ENCODE measurements around the gene BIVM.

Gene BIVM

DNA sequence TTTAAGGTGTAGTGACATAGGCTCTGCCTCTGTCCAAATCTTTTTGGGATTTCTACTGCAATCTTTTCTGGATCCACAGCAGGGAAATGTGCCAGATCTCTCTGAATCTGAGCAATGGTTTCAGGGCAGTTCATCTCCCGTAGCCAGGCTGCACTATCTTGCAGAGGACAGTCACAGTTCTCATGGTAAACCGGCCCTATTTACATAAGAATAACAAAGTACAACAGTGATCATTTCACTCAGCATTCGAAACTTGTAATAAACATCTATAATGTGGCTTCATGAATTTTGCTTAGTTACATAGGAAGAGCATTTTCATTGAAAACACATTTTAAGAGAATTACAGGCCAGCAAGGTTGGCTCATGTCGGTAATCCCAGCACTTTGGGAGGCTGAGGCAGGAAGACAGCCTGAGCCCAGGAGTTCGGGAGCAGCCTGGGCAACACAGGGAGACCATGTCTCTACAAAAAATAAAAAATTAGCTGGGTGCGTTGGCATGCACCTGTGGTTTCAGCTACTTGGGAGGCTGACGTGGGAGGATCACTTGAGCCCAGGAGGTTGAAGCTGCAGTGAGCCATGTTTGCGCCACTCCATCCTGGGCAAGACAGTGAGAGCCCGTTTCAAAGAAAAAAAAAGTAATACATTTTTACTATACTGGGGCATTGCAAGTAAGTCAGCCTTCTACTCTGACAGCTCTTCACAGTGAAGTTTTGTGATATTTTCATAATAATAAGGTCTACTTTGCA is 5.1 kb upstream of the BIVM start:
- DNase-seq, result no peak

DNA sequence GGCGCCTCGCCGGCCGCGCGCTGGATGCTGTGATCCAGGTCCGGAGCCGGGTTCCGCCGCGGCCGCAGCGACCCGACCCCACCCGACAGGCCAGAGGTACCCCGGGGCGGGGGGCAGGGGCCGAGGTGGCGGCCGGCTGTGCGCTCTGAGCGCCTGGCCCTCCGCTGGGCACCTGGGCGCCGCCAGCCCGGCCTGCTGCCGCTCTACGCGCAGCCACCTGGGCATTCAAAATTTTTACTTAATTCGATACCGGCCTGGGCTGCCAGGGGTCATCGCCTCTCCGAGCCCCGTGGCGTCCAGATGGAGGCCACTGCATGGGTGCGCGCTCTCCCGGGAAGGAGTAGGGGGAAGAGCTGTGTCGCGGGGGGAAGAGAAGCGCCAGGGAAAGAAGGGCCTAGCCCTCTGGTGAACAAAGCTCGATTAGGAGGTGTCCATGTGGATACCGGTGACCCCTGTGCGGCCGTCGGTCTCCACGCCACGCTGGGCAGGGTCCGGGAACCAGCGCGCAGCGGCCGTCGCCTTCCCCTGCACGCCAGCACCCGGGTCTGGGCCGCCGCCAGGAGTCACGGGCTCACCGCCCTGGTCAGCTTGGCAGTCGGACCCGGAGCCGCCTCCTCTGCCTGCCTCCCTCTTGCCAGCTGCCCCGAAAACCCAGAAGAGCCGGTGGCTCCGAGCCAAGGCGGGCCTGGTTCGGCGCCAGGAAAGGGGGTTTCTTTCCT is 666 bp downstream of the BIVM start:
- no peak for DNase-seq

DNA sequence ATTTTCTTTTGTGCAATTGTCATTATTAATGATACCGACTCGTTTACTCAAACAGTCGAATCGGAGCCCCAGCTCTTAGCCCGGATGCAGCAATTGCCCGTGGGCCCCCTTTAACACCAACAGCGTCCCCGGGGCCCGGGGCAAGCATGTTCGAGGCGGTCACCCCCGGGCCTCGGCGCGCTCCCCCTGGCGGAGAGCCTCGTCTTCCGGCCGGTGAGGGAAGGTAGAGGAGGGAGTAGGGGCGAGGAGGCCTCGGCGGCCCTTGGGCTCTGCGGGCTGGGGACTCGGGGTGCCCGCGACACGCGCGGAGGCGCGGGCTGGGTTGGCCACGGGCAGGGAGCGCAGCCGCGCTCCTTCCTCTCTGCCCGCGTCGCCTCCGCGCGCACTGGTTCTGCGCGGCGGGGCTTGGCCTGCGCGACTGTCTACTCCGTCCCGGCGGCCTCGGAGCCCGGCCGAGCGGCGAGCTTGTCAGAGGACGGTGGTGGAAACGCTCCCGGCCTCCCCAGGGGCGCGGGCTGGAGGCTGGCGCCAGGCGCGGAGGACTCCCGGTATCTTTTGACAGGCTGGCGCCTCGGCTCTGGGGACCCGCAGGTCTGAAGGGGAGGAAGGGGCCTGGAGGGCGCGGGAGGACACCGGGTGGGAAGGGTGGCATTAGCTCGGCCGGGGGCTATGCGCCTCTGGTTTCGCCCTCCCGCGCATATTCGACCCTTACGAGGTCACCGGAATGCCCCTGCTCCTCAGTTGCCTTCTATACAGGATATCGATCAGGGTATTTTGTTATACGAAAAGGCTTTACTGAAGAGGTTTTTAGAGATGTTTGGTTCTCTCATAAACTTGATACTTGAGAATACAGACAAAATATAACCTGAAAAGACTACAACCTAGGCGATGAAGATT is 1.5 kb downstream of the BIVM start:
- DNase-seq, result peak; percentile 53

DNA sequence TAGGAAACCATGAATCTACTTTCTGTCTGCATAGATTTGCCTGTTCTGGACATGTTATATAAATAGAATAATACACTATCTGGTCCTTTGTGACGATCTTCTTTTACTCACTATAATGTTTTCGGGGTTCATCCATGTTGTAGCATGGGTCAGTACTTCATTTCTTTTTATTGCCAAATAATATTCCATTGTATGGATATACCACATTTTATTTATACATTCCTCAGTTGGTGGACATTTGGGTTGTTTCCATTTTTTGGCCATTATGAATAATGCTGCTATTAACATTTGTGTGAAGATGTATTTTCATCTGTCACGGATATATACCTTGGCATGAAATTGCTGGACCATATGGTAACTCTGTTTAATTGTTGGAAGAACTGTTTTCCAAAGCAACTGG is 6.8 kb downstream of the BIVM start:
- no peak for DNase-seq

DNA sequence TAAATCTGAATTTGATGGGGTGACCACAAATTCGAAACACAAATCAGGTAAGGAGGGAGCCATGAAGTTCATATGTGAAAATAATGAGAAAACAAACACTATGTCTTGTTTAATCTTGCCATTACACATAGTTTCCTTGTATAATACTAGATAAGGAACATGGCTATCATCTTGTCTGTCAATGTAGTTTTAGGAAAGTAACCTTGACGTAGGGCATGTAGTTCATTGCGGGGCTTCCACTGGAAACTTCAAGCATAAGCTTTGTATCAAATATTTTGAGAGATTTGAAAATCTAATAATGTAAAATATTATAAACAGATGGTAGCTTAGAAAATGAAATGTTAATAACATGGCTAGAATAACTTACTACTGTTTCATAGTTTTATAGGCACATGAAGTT is 8.8 kb downstream of the BIVM start:
- DNase-seq, result no peak

DNA sequence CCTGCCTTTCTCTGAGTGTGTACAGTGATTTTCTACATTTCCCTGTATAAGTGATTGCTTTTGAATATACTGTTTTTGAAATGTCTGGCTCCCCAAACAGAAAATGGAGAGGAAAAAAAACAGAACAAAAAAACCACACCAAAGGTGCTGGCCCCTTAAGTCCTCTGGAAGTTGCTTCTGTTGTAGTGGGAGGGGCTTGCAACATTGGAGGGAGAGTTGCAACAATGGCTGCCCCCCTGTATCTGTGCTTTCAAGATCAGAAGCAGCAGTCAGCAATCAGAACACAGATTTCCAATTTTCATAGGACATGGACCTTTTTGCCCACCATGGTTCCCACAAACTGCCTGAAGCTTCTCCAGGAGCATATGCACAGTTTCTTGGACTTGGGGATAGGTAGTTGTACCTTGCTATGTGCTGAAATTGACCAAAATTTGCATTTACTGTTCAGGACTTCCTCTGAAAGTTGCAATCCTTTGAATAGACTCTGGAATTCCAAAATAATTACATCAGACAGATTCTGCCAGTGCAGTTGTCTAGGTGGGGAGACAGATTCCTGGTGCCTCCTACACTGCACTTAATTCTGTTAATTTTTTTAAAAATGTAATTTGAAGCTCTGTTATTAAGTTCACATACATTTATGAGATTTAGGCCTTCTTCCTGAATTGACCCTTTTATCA is 13.8 kb downstream of the BIVM start:
- no peak for DNase-seq

DNA sequence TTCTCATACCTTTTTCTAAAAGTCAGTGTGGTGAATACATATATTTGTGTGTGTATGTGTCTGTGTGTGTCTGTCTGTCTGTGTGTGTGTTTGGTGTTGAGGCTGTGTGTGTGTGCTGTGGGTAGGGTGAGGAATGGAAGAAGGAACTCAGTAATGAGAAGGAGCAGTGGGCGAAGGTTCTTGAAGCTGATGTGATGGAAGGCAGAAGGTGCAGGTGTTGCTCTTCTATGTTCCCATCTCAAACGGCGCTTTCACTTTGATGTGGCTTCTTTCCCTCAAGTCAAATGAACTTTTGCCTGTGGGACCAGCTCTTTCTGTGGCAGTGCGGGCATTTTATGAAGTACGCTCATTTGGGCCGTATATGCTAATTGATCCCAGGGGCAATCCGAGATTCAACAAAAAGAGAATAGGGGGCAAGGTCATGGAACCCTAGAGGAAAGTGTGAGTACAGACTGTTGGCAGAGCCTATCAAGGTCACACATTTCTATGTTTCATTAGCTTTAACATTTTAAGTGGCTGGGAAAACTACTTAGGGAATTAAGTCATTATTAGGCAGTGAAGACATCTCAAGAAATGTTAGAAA is 15.2 kb downstream of the BIVM start:
- no peak for DNase-seq

DNA sequence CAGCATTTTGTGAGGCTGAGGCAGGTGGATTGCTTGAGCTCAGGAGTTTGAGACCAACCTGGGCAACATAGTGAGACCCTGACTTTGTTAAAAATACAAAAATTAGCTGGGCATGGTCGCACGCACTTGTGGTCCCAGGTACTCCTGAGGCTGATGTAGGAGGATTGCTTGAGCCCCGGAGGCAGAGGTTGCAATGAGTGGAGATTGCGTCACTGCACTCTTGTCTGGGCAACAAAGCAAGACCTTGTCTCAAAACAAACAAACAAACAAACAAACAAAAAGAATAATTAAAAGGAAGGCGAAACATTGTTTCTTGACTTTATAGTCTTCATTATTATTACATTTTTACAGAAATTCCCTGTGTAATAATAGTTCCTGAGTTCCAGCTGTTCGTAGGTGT is 15.9 kb downstream of the BIVM start:
- no peak for DNase-seq

DNA sequence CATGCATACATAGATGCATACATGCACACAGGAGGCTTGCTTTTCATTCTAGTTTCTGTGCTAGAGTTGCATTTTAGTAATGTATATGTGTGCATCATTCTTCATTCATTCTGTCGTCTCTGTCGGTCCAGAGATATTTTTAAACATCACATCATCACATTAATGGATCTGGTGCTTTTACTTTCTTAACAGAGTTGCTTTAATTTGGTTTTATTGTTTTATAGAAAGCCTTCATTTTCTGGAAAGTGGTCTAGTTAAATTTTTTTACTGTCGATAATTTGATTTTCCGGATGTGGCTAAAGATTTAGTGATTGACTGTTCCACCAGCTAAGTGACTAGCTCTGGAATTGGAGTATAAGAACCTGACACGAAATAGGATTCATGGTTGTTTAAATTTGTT is 16.9 kb downstream of the BIVM start:
- no peak for DNase-seq

DNA sequence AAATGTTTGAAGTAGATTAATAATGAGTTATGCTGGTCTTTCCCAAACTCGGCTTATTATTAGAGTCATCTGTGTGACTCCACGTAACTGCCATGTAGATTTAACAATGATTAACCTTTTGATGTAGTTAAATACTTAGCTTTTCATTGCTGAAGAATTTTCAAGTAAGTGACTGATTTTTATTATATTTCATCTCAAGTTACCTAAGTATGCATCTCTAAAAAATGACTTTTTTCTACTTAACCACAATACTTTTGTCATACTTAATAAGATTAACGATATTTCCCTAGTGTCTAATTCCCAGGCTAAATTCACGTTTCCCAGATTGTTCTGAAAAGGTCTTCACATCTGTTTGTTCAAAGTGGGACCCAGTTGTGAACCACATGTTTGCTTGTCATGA is 17.8 kb downstream of the BIVM start:
- DNase-seq, result no peak

DNA sequence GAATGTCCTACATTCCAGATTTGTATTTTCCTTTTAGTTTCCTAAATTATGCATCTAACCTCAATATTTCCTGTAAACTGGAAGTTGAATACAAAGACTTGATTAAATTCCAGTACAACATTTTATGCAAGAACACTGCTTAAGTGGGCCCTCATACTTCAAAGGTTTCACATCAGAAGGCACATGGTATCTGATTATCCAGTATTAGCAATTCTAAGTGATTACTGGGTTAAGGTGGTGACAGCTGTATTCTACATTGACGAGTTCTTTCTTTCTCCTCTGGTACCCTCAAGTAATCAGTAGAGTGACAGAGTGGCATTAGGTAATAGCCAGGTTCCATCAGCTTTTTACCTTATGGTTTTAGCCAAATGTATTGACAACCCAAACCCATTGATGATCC is 18.3 kb downstream of the BIVM start:
- DNase-seq, result no peak

DNA sequence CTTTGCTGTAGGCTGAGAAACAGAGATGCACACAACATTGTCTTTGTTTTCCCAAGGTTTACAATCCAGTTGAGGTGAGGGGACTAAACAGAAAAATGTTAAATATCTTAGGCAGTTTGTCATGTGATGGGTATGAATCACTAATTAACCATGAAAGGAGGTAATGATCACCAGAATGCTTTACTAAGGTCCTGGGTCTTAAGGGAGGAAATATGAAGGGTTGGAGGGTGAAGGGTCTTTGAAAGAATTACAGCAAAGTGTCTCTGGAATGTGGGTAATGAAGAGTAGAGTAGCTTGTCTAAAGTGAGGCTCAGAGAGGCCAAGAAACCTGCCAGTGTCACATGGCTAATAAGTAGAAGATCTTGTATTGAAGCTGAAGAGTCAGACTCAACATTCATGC is 19.0 kb downstream of the BIVM start:
- DNase-seq, result no peak

DNA sequence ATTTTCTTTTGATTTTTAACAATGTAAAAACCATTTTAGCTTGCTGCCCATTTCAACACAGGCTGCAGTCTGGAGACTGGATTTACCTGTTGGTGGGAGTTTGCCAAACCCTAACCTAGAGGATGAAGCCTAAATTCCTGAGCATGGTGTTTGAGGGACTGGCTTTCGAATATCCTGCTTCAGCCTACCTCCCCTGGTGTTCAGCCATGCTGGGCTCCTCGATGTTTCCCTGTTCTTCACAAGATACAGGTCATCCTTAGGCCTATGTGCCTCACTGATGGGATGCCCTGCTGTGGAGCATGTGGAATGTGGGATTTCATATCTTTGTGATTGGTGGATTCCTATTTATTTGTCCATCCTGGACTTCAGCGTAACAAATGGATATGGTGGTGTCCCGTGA is 26.5 kb downstream of the BIVM start:
- no peak for DNase-seq

DNA sequence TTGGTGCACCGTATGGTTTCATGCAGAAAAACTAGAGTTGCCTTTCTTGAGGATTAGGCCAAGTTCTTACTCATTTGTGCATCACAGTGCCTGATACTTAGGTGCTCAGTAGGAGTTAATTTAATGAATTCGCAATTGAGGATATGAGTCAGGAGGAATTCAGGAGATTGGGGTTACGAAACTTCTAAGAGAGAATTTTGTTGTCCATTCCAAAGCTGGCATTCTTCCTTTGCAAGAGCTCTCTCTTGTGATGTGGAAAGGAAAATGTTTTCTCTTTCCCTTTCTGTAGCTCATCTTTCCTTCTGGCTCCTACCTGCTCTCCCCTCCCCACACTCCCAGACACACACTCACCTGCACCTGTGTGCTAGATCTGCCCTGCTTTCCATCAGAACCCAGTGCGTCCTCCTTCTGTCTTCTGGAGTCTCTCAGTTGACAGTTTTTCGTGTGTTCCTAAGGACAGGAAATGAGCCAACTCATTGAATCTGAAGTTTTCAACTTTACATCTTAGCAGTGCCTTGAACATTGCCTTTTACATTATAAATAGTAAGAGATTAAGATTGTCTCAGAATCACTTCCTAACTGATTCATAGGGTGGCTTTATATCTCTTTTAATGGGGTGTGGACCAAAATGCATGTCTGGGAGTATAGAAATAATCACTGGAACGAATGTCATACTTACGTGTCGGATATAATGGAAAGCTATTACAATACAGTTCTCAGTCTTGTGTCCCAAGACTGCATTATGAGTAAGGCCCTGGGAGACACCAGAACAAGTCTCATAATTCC is 27.2 kb downstream of the BIVM start:
- no peak for DNase-seq

DNA sequence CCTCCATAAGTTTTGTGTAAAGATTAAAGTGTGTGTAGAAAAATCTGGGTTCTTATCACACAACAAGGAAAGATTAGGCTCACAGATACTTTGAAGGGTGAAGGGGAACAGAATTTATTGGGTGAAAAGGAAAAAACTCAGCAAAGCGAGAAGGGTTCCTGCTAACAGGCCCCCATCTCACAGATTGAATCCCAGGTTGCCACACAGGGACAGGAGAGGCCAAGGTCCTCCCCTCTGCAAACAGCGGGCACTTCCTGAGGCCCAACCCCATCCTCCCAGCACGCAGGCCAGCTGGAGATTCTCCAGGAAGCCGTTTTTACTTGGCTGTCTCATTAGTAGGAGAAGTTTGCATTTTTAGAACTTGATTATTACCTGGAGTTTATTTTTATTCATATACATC is 31.7 kb downstream of the BIVM start:
- DNase-seq, result no peak

DNA sequence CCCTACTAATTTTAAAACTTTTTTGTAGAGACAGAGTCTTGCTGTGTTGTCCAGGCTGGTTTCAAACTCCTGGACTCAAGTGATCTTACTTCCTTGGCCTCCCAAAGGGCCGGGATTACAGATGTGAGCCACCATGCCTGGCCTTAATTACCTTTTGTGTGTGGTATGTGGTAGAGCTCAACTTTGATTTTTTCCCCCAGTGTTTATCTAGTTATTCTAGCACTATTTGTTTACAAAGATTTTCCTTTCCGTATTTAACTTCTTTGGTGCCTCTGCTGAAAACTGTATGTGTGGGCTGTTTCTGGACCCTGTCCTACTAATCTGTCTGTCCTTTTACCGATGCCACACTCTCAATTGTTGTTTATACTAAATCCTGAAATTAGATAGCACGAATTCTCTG is 37.6 kb downstream of the BIVM start:
- no peak for DNase-seq

DNA sequence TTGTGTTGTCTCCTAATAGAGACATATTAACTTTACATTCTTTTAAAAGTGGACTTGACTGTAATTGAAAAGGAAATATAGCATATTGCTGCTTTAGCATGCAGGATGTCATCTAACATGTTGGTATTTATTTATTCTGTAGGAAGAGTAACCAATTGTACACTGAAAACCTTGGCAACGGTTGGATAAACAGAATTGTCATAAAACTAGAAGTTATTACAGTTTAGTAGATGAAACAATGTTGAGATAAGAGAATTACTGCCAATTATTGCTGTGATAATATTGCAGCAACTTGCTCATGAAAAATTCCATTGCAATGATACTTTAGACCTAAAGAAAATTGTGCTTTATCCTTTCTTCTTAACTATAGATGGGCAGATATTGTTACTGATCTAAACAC is 39.4 kb downstream of the BIVM start:
- DNase-seq, result no peak

DNA sequence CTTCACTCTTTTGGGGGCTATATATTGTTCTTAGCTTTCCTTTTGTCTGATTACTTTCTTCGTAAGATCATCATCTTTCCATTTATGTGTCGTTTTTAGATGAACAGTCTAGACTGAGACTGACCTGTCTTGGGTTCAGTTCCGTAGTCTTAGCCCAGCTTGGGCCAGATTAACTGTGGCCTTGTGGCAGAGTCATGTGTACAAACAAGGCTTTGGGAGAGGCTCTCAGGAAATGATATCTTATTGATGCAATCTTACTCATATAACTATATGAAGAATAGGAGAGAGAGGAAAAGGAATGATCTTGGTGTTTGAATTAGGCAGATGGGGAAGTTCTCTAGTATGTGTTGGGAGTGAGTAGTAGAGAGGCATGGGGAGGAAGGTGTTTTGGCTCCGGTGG is 40.1 kb downstream of the BIVM start:
- DNase-seq, result no peak

DNA sequence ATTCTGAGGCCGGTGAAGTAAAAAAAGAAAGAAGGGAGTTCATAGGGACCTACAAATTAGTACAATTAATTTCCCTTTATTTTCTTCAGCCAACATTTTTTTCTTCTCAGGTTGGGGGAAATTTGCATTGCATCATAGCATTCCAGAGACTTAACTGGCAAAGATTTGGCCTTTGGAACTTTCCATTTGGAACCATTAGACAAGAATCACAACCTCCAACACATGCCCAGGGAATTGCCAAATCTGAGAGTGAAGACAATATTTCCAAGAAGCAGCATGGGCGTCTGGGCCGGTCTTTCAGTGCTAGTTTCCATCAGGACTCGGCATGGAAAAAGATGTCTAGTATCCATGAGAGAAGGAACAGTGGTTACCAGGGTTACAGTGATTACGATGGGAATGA is 40.5 kb downstream of the BIVM start:
- DNase-seq, result no peak

DNA sequence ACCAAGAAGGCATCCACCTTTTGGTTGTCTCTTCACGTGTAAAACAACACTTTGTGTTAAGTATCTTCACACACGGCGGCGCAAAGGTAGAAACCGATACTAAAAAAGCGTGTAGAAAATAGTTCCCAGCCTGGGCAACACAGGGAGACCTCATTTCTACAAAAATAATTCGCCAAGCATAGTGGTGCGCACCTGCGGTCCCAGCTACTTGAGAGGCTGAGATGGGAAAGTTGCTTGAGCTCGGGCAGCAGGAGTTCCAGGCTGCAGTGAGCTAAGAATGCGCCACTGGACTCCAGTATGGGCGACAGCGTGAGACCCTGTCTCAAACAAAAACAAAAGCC is 46.3 kb downstream of the BIVM start:
- DNase-seq, result no peak

DNA sequence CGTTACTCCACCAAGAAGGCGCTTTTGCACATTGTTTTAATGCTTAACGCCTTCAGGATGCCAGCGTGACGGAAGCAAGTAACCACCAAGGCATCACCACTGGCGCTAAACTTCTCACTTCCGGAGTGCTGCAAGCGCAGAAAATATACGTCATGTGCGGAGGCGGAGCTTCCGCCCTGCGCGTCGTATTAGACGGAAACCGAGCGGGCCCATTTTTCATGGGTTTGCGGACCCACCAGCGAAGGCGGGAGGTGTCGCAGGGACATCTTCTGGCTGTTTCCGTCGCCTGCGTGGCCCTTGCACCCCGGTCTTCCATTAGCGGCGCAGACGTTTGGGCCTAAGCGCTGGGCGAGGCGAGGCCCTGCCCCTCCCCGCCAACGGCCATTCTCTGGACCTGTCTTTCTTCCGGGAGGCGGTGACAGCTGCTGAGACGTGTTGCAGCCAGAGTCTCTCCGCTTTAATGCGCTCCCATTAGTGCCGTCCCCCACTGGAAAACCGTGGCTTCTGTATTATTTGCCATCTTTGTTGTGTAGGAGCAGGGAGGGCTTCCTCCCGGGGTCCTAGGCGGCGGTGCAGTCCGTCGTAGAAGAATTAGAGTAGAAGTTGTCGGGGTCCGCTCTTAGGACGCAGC is 46.8 kb downstream of the BIVM start, which contains the start of gene ERCC5:
Gene ERCC5 (plus strand): TSS at position 403 of the 631 bp plus-strand sequence. CDS start 235 bp downstream, outside the sequence.
- DNase-seq, result peak; percentile 82

Measured in NCI-H2107 (cell line).